GM10248 (cell line): Measurements from ENCODE around the gene BLOC1S2.

ENCODE experiments used
- CTCF ChIA-PET: fragments of 300-600 bp; sonication (Branson Sonifier 250); formaldehyde crosslinking; extraction: SDS; loops from one replicate; lab custom pipeline; 2021; ENCODE audit warnings: antibody characterized with exemption; lab: Yijun Ruan, JAX
- POLR2A ChIA-PET: fragments of 350-650 bp; sonication (Branson Sonifier 250); formaldehyde crosslinking; extraction: SDS; loops from one replicate; lab custom pipeline; 2020; ENCODE audit warnings: antibody characterized with exemption; lab: Yijun Ruan, JAX
- DNase-seq: peaks from one replicate; pipeline ENCODE4 v3.0.0; 2012; ENCODE audit errors: extremely low spot score
- TF ChIP-seq, protein P1 (sequence below): IDR thresholded peaks from 2 replicates; pipeline ENCODE4 v1.5.1; 2012; ENCODE audit warnings: mild to moderate bottlenecking, low read depth; ENCODE audit errors: extremely low read depth, missing control alignments, control extremely low read depth

Gene BLOC1S2

DNA sequence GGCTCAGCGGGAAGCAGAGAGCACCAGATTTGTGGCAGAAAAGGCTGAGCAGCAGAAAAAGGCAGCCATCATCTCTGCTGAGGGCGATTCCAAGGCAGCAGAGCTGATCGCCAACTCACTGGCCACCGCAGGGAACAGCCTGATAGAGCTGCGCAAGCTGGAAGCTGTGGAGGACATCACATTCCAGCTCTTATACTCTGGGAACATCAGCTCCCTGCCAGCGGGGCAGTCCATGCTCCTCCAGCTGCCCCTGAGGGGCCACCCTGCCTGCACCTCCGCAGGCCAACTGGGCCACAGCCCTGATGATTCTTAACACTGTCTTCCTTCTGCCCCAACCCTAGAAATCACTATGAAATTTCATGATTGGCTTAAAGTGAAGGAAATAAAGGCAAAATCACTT, 37.7 kb downstream of the BLOC1S2 start:
- ChIA-PET CTCF (interaction anchor here (0.8 to 2.0 kb wide), 4 partner anchors 8 to 70 kb away, joined by 3 to 6 read pairs (median 3); no protein-coding TSS in a partner anchor), POLR2A (interaction anchor here (0.9 kb wide), 1 partner anchor 78 kb away, joined by 3 read pairs; no protein-coding TSS in a partner anchor)
- TF ChIP-seq, protein P1, sequence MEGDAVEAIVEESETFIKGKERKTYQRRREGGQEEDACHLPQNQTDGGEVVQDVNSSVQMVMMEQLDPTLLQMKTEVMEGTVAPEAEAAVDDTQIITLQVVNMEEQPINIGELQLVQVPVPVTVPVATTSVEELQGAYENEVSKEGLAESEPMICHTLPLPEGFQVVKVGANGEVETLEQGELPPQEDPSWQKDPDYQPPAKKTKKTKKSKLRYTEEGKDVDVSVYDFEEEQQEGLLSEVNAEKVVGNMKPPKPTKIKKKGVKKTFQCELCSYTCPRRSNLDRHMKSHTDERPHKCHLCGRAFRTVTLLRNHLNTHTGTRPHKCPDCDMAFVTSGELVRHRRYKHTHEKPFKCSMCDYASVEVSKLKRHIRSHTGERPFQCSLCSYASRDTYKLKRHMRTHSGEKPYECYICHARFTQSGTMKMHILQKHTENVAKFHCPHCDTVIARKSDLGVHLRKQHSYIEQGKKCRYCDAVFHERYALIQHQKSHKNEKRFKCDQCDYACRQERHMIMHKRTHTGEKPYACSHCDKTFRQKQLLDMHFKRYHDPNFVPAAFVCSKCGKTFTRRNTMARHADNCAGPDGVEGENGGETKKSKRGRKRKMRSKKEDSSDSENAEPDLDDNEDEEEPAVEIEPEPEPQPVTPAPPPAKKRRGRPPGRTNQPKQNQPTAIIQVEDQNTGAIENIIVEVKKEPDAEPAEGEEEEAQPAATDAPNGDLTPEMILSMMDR = no peak
- DNase-seq = no peak

DNA sequence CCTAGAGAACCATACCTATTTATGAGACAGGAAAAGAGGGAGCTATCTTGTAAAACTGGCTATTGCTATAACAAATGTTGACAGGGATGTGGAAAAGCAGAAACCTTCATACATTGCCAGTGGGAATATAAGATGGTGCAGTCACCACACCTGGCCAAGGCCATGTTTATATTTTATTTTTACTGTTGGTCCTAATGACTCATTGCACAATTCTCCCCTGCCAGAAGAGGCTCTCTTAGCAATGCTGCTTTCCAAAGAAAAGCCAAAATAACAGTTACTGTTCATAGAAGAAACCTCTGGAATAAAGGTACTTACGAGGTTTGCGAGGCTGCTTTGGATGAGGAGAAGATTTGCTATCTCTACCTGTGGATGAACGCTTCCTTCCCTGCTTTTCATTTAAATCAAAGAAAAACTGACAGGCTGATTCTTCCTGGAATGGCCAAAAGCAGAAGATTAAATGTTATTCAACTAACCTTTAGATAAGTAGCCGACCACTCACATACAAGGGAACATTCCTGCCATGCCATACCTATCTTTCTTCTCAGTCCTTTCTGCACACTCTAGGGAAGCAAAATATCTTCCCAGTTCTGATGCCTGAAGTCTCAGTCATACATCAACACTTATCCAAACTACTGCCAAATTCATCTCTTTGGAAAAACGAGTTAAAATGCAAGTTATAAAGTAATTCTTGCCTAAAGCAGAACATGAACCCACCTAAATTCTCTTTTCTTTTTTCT, 40.8 kb downstream of the BLOC1S2 start:
- TF ChIP-seq, protein P1 = no peak
- DNase-seq = no peak
- CTCF ChIA-PET = interaction anchor here (1.1 kb wide), 1 partner anchor 400 kb away, joined by 3 read pairs; no protein-coding TSS in a partner anchor
- POLR2A ChIA-PET = no interaction called here

DNA sequence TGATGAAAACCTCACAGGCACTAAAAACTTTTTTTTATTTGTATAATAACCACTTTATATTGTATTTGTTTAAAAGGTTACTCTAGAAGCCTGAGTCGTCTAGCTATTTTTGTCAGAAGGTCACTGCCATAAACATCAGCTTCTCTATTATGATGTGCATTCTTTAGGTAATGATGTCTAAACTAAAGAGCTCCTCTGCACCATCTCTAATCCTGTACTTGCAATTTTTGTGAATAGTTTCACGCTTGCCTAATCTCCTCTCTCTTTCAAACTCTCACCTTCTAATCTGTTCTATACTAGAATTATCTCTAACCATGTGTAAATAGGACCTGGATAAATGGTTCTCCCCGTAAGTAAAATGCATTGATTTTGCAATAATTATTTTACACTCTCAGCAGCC, 46.6 kb downstream of the BLOC1S2 start:
- TF ChIP-seq, protein P1 = no peak
- ChIA-PET POLR2A (no interaction called here), CTCF (interaction anchor here (0.6 to 1.7 kb wide), 11 partner anchors 8 to 394 kb away, joined by 3 to 7 read pairs (median 3); no protein-coding TSS in a partner anchor)
- no peak for DNase-seq

DNA sequence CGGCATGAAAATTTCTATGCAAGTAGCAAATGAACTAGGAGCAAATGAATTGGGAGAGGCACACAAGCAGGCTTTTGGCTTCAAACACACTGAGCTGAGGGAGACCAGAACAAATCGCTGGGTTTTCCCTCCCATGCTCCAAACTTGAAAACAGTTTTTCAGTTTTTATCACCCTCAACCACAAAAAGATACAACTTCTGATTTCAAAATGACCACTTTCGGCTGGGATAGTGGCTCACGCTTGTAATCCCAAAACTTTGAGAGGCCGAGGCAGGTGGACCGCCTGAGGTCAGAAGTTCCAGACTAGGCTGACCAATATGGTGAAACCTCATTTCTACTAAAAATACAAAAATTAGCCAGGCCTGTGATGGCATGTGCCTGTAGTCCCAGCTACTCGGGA, 48.1 kb downstream of the BLOC1S2 start:
- DNase-seq = peak; percentile 43
- TF ChIP-seq, protein P1 = no peak
- POLR2A ChIA-PET = interaction anchor here (0.7 kb wide), 2 partner anchors 12 to 48 kb away, joined by 4 to 8 read pairs; no protein-coding TSS in a partner anchor
- CTCF ChIA-PET = interaction anchor here (1.0 to 1.5 kb wide), 3 partner anchors 10 to 19 kb away, joined by 3 to 5 read pairs (median 3); no protein-coding TSS in a partner anchor

DNA sequence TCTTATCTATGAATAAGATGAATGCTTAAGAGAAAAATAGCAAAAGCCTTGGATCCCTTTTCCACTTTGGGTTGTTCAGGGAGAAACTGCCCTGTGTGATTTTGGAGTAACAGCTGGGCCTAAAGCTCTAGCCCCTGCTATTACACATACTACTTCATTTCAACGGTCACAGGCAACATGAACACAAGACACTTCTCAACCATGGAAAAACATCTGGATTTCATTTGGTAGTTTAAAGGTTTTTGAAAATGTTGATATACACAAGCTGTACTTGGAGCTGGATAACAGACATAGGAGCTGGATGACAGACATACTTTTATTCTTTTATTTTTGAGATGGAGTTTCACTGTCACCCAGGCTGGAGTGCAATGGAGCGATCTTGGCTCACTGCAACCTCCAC, 54.4 kb downstream of the BLOC1S2 start:
- TF ChIP-seq, protein P1 = no peak
- ChIA-PET CTCF (interaction anchor here (0.8 to 2.5 kb wide), 3 partner anchors 8 to 387 kb away, joined by 4 to 5 read pairs (median 4); no protein-coding TSS in a partner anchor), POLR2A (no interaction called here)
- DNase-seq = no peak

DNA sequence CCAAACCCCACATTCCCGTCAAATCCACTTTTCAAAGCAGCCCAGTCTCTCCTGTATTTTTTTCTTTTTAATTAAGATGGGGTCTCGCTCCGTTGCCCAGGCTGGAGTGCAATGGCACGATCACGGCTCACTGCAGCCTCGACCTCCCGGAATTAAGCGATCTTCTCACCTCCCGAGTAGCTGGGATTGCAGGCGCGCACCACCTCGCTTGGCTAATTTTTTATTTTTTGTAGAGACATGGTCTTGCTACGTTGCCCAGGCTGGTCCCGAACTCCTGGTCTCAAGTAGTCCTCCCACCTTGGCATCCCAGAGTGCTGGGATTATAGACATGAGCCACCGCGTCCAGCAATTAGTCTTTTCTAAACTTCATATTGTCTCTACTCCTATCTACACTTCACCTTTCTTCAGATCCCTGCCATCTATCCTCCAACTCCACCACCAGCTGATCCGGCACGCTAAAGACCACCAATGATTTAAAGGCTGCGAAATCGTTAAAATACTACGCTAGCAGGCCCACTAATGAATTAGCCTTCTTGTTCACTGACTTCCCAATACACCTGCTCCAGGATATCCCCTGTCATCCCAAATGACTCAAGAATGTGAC, 56.6 kb downstream of the BLOC1S2 start:
- TF ChIP-seq, protein P1 = no peak
- ChIA-PET POLR2A (no interaction called here), CTCF (interaction anchor here (0.6 to 2.5 kb wide), 2 partner anchors 10 to 384 kb away, joined by 3 to 5 read pairs; no protein-coding TSS in a partner anchor)
- no peak for DNase-seq
